Smooth muscle cell (in vitro differentiated cells): ENCODE measurements around the gene PTPRM. TPM values are rescaled to one million over a fixed set of nuclear protein-coding genes. Genes with fewer than 3 reads are reported as not detected.

Source experiments
- DNase-seq: peaks from one replicate; lab custom pipeline; 2025; ENCODE audit not compliant: unreplicated experiment; lab: John Stamatoyannopoulos, UW
- H2AFZ ChIP-seq: fragments of 200-600 bp; sonication (generic); 2 replicates; pipeline ENCODE4 v1.6.0; 2016; ENCODE audit warnings: antibody characterized with exemption, low read depth, mild to moderate bottlenecking
- H3F3A ChIP-seq: fragments of 200-600 bp; sonication (generic); 2 replicates; pipeline ENCODE4 v1.6.0; 2017; ENCODE audit warnings: antibody characterized with exemption, low read depth
- H3K27ac ChIP-seq: fragments of 200-600 bp; sonication (generic); 2 replicates; pipeline ENCODE4 v1.5.1; 2016; ENCODE audit warnings: low read depth, mild to moderate bottlenecking
- H3K27me3 ChIP-seq: fragments of 200-600 bp; sonication (generic); 2 replicates; pipeline ENCODE4 v1.6.1; 2016; ENCODE audit warnings: low read depth, mild to moderate bottlenecking
- H3K36me3 ChIP-seq: fragments of 200-600 bp; sonication (generic); 2 replicates; pipeline ENCODE4 v1.5.1; 2016; ENCODE audit warnings: low read depth
- H3K4me1 ChIP-seq: fragments of 200-600 bp; sonication (generic); 2 replicates; pipeline ENCODE4 v1.5.1; 2016; ENCODE audit warnings: low read depth
- H3K4me2 ChIP-seq: fragments of 200-600 bp; sonication (generic); 2 replicates; pipeline ENCODE4 v1.6.0; 2016; ENCODE audit warnings: mild to moderate bottlenecking
- H3K4me3 ChIP-seq: fragments of 200-600 bp; sonication (generic); 2 replicates; pipeline ENCODE4 v1.5.1; 2016; ENCODE audit warnings: mild to moderate bottlenecking
- H3K79me2 ChIP-seq: fragments of 200-600 bp; sonication (generic); 2 replicates; pipeline ENCODE4 v1.6.0; 2016; ENCODE audit warnings: low read depth, mild to moderate bottlenecking
- H3K9ac ChIP-seq: fragments of 200-600 bp; sonication (generic); 2 replicates; pipeline ENCODE4 v1.6.0; 2016; ENCODE audit warnings: low read depth
- H3K9me3 ChIP-seq: fragments of 200-600 bp; sonication (generic); replicated peaks from 2 replicates; pipeline ENCODE4 v1.5.1; 2016; ENCODE audit warnings: low read depth
- H4K20me1 ChIP-seq: fragments of 200-600 bp; sonication (generic); 2 replicates; pipeline ENCODE4 v1.6.0; 2016; ENCODE audit warnings: low read depth
- WGBS: methylation state at CpG from one replicate; pipeline ENCODE4 v1.1.7; 2016; ENCODE audit warnings: low lambda C conversion rate; 5-methylcytosine and 5-hydroxymethylcytosine counted together
- polyA plus RNA-seq: library from polyadenylated mRNA; unstranded; fragments of >200 nt; fragmentation: Nextera tagmentation; extraction: Ambion mirVana; gene quantifications from 2 replicates; pipeline ENCODE4 v1.2.1, GENCODE V29; 2016
- total RNA-seq: library from RNA; depleted of rRNA; stranded (reverse); fragments of >200 nt; gene quantifications from 2 replicates; pipeline ENCODE4 v1.2.3, GENCODE V29; 2014
- TF ChIP-seq, protein P1 (sequence below): fragments of 200-600 bp; sonication (generic); IDR thresholded peaks from 2 replicates; pipeline ENCODE4 v1.5.1; 2017; ENCODE audit warnings: borderline replicate concordance, mild to moderate bottlenecking, antibody characterized with exemption; ENCODE audit not compliant: insufficient read depth, poor library complexity, severe bottlenecking

The PTPRM gene
- total and polyA plus RNA-seq, 2 experiments from 2014 or later, result 57.5 to 115 TPM

DNA sequence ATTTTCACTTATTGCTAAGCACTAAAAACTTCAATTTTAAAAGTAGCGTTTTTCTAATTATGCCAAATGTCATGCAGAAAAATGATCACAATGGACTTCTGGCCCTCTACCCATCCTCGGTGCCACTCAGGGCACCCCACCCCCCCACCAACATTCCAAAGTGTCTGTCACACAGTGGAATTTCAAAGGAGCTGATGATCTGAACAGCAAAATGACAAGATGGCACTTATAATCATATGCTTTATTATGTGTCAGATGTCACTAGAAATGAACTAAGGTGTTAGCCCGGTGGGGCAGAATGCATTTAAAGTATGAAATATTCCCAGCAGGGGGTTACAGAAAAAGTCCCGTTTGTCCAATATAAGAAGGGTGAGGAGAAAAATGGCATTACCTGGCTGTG, 681.5 kb downstream of the PTPRM start:
- Histone ChIP-seq H3K36me3 (peaks cover 8% of the 10 kb centered on the region), H3F3A (no peaks in the 10 kb centered on the region), H3K4me2 (no peak overlapping the region), H3K4me1 (peaks cover 4% of the 10 kb centered on the region), H3K9me3 (no peaks in the 10 kb centered on the region), H4K20me1 (no peaks in the 10 kb centered on the region), H3K9ac (no peak overlapping the region), H3K79me2 (no peaks in the 10 kb centered on the region), H3K27ac (no peak overlapping the region), H3K27me3 (no peaks in the 10 kb centered on the region), H3K4me3 (no peak overlapping the region), H2AFZ (no peak overlapping the region)
- DNase-seq, result no peak
- WGBS, result 93% methylated on average over 4 of the region's 4 CpGs
- TF ChIP-seq, protein P1, sequence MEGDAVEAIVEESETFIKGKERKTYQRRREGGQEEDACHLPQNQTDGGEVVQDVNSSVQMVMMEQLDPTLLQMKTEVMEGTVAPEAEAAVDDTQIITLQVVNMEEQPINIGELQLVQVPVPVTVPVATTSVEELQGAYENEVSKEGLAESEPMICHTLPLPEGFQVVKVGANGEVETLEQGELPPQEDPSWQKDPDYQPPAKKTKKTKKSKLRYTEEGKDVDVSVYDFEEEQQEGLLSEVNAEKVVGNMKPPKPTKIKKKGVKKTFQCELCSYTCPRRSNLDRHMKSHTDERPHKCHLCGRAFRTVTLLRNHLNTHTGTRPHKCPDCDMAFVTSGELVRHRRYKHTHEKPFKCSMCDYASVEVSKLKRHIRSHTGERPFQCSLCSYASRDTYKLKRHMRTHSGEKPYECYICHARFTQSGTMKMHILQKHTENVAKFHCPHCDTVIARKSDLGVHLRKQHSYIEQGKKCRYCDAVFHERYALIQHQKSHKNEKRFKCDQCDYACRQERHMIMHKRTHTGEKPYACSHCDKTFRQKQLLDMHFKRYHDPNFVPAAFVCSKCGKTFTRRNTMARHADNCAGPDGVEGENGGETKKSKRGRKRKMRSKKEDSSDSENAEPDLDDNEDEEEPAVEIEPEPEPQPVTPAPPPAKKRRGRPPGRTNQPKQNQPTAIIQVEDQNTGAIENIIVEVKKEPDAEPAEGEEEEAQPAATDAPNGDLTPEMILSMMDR, result no peak

DNA sequence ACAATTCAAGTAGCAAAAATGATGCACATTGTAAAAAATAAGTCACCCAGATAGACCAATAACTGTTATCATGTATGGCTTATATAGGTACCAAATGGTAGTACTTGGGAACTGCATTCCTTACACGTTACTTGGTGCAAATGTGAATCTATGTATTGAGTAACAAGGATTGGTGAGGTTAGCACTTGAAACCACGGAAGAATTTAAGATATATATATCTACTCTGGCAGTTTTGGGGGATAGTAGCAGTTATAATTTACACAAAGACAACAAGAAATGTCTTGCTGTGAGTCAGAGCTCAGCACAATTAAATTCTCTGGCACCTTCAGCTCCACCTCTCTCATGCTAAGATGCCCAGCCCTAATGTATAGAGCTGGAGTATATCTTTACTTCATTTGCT, 682.7 kb downstream of the PTPRM start:
- Histone ChIP-seq H3F3A (no peaks in the 10 kb centered on the region), H3K27me3 (no peaks in the 10 kb centered on the region), H3K4me2 (no peak overlapping the region), H3K27ac (no peak overlapping the region), H3K4me3 (no peak overlapping the region), H4K20me1 (no peaks in the 10 kb centered on the region), H3K36me3 (no peaks in the 10 kb centered on the region), H2AFZ (no peak overlapping the region), H3K4me1 (peaks cover 4% of the 10 kb centered on the region), H3K9me3 (no peaks in the 10 kb centered on the region), H3K9ac (no peak overlapping the region), H3K79me2 (no peaks in the 10 kb centered on the region)
- no peak for DNase-seq
- 57% methylated on average over 2 of the region's 2 CpGs for WGBS
- TF ChIP-seq, protein P1, result no peak

DNA sequence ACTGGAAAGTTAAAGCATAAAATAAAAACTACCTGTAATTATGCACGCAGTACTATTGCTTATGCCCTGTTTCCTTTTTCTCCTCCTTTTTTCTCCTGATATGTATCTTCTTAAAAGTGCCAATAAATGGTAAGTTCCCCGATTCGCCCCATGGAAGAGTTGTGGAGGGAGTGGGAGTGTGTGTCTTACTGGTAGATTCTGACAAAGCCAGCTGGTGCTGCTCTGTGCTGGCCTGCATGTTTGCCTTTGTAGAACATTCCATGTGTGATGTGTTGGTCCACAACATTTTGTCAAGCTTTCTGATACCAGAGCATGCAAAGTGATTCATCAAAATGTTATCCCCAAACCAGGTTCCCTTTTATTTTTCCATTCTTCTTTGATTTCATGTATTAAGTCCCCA, 685.3 kb downstream of the PTPRM start:
- Histone ChIP-seq H3K4me2 (no peak overlapping the region), H3K4me1 (peaks cover 4% of the 10 kb centered on the region), H3K4me3 (no peak overlapping the region), H3F3A (no peaks in the 10 kb centered on the region), H4K20me1 (no peaks in the 10 kb centered on the region), H3K27ac (no peak overlapping the region), H3K36me3 (no peaks in the 10 kb centered on the region), H3K9ac (no peak overlapping the region), H3K27me3 (no peaks in the 10 kb centered on the region), H3K79me2 (no peaks in the 10 kb centered on the region), H3K9me3 (no peaks in the 10 kb centered on the region), H2AFZ (no peak overlapping the region)
- TF ChIP-seq, protein P1, result no peak
- no peak for DNase-seq
- 83% methylated on average over 3 of the region's 3 CpGs for WGBS

DNA sequence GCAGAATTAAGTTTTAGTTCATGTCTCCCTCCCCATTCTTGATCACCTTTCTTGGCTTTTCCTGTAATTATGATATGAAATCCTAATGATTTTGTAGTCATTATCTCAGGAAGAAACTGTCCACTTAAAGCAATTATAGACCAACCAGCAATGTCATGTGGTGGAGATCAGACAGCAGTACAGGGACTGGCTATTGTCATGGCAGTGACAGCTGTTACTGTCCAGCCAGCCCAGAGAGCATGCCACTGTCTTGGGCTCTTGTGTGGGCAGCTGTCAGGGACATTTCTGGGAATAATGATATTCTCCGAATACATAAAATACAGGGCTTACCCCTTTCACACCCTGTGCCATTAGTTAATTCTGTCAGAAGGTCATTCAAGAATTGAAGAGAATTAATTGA, 686.8 kb downstream of the PTPRM start:
- H4K20me1 ChIP-seq, result no peaks in the 10 kb centered on the region
- no peak overlapping the region for H3K27ac ChIP-seq
- no peak overlapping the region for H3K9ac ChIP-seq
- peaks cover 3% of the 10 kb centered on the region for H3K36me3 ChIP-seq
- H3K4me3 ChIP-seq, result no peak overlapping the region
- TF ChIP-seq, protein P1, result no peak
- H3K79me2 ChIP-seq, result no peaks in the 10 kb centered on the region
- H3K4me1 ChIP-seq, result no peaks in the 10 kb centered on the region
- H3K9me3 ChIP-seq, result no peaks in the 10 kb centered on the region
- H2AFZ ChIP-seq, result no peak overlapping the region
- peak overlapping the region; percentile 6 for H3K4me2 ChIP-seq
- no peaks in the 10 kb centered on the region for H3F3A ChIP-seq
- DNase-seq, result no peak
- no peaks in the 10 kb centered on the region for H3K27me3 ChIP-seq
- WGBS, result 19% methylated on average over 1 of the region's 1 CpG
